ENCODE results near the gene SUMO3.

Gene SUMO3

GRCh38 chr21:44758781-44759627 is 58.9 kb downstream of the SUMO3 start:
- DNase-seq = no peak

- DNase-seq = no peak
Observed at GRCh38 chr21:44758141-44758561, 59.7 kb downstream of the SUMO3 start.

GRCh38 chr21:44757731-44758130 is 60.1 kb downstream of the SUMO3 start:
- no peak for DNase-seq

GRCh38 chr21:44756423-44757185 is 61.3 kb downstream of the SUMO3 start:
- no peak for DNase-seq
